GM19438 (cell line): Measurements from ENCODE around the gene NPAS3.

Experiments used
- ATAC-seq: cut with Tn5 transposase; IDR thresholded peaks from one replicate; pipeline ENCODE4 v1.9.1; 2021; ENCODE audit warnings: low read depth; ENCODE audit not compliant: unreplicated experiment

The NPAS3 gene

DNA sequence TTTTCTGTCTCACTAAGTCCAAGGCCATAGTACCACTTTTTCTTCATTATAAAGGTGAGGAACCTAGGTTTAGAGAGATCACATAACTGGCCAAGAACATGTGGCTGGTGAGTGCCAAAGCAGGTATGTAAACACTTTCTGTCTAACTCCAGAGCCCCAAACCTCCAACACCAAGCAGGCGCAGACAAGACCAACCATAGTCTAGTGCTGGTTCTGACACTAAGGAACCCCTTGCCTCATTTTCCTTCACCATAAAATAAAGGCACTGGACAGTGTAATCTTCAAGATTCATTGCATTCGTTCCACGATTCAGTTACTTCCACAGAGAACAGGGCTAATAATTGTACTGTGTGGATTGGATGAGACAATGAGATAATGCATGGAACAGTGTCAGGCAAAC is 71.0 kb downstream of the NPAS3 start:
- no peak for ATAC-seq

DNA sequence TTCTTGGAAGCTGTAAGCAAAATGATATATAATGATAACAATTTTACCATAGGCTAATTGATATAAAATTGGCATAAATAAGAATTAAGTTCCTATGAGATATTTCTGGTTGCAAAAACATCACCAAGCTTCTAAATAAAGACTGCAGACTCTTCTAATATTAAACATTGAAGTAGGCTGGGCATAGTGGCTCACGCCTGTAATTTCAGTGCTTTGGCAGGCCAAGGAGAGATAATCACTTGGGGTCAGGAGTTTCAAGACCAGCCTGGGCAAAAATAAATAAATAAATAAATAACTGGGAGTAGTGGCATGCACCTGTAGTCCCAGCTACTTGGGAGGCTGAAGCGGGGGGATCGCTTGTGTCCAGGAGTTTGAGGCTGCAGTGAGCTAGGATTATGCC is 71.8 kb downstream of the NPAS3 start:
- no peak for ATAC-seq

DNA sequence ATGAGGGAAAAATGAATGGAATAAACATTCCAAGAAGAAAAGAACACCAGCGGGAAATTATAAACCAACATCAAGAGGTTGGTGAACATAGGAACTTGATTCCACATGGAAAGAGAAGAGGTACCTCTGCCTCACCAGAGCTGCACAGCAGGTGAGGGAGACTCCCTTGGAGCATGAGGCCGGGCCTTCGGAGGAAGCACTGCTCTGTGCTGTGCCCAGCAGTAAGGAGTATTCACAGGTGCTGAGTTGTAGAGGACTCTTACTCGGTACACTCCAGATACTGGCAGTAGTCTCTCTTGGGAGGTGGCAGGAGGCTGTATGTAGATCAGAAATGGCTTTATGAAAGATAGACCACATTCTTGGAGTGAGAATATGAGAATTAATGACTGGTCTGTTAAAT is 76.0 kb downstream of the NPAS3 start:
- no peak for ATAC-seq

DNA sequence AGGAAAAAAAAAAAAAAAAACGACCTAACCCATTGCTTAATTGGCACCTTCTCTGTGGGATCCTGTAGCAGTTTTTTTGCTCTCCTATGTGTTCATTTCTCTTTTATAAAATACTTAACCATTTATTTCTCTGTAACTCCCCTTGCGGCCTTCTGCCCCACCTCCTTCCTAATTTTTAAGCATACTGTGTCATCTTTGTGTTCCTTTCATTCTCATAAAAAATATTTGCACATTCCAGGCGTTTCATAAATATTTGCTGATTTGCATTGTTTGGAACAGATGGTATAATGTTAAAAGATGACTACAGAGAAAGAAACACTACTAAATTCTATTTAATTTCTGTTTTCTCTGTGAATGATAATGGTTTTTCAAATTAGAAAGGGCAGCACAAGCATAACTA is 77.9 kb downstream of the NPAS3 start:
- ATAC-seq: no peak

DNA sequence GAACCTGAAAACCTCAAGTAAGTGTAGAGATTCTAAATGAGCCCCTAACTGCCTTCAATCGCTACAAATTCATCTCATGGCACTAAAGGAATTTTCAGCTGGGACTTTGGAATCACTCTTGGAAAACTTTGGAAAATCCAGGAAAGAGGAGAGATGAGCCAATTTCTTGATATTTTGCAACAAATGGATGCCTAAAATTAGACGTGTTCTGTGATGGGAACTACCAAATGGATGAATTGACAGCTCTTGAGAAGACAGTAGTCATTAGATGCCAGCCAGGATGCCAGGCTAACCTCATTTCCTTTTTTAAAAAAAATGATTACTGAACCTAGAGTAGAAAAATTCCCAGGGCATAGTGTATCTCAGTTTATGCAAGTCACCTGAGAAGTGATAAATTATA is 78.3 kb downstream of the NPAS3 start:
- no peak for ATAC-seq

DNA sequence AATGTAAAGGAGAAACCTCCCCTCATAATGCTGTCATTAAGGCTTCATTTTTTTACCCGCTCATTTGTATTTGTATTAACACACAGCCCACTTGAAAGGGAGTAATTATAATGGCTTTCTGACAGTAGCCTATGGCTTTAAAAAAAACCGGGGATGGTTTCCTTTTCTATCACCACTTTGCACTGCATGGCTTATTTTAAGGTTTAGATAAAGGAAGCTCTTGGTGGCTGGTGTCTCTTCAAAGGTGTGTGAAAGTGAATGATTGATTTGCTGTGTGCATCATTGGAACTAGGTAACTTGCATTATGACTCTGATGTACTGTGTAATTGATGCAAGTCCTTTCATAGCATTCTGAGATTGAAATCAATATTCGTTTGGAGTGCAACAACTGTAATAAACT is 80.7 kb downstream of the NPAS3 start:
- ATAC-seq: no peak

DNA sequence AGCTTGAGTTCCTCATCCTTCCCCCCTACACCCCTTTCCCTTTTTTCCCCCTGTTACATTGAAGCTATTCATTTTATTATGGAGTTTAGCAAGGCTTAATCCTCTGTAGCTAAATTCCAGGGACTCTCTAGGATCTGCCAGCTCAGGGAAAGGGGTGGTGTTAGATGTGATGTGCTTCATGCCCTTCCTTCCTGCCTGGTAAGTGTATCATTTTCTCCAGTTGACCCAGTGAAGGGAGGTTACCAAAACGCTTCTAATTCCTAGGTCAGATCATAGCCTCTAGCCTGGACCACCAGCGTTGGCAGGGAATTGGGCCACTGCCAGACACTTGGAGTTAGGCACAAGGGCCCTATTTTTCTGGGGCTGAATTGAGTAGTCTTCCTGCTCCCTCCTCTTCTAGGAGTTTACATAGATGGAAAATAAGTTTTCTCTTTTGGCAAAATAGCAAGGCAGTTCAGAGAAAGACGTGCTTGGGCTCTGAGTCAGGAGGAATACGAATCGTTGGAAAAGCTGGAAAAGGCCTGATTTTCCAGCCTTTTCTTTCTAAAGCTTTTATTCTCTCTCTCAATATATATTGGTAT is 88.3 kb downstream of the NPAS3 start:
- ATAC-seq: no peak

DNA sequence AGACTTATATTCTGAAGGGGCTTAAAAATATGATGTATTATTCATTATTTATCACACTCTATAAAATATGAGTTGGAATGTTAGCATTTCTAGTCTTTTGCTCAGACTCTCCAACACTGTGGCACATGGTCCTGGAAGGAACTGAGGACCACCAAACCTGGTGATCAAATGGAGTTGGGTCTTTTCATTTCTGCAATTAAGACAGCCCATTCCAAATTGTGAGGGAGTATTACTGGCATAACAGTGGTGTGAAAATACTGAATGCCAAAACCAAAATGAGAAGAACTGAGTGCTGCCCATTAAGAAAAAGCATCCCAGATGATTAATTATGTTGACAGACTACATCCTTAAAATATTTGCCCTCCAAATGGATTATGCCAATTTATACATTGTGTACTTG is 90.8 kb downstream of the NPAS3 start:
- no peak for ATAC-seq

DNA sequence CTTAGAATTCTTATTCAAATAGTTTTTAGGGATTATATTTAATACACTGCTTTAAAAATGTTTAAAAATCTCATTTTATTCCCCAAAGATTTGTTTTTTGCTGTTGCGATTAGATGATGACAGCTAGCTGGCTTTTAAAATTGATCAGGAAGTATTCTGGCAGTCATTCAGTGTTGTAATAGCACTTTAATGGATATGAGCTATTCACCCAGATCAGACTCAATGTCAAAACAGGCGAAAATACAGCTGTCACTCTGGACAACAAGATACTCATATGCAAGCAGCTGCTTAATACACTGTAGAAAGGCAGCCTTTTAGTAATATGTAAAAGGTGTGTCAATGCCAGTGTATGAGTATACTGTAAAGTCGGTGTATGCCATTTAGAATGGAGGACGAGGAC is 91.7 kb downstream of the NPAS3 start:
- no peak for ATAC-seq

DNA sequence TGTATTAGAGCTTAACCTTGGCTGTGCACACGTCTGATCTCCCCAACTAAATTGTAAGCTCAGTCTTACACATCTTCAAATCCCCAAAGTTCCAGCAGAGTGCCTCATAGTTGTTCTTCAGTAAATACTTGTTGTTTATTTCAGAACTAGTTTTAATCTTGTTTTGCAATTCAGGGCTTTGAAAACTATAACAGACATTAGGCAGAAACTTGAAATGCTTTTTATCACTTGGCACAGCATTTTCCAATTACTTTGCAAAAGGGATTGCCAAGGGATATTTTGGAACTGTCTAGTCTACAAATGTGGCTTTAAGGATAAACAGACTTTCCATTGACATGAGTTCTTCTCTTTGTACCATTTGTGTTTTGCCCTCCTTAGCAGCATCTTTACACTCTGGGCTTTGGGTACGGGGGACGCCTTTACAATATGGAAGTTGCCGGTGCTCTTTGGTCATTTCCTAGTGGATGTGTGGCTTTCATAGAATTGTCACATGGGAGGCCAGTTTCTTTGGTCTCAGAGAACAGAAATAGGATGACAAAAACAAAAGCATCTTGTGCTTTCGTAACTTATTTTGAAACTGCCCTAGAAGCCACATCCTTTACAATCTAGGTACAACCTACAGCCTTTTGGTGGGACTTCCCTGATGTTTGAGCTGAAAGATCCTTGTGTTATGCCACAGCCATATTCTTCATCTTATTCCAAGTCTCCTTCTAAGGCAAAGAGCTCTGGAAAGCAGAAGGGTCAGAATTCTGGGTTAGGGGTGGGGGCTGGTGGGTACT is 96.9 kb downstream of the NPAS3 start:
- ATAC-seq: no peak

DNA sequence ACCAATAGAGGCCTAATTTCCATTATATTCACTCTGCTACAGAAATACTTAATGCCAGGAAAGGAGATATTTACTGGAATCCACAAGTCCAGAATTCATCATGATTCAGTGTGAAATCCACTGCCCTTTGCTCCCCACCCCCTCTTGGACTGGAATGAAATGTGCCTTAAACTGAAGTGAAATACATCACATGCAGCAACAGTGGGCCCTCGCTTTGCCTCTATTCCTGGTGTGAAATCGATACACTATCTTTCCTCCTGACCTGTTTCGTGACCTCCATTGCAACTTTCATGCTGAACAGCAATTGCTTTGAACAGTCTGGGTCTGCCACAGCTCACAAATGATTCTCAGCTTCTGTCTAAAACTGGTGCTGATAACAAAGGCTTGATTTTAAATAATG is 100.6 kb downstream of the NPAS3 start:
- no peak for ATAC-seq

DNA sequence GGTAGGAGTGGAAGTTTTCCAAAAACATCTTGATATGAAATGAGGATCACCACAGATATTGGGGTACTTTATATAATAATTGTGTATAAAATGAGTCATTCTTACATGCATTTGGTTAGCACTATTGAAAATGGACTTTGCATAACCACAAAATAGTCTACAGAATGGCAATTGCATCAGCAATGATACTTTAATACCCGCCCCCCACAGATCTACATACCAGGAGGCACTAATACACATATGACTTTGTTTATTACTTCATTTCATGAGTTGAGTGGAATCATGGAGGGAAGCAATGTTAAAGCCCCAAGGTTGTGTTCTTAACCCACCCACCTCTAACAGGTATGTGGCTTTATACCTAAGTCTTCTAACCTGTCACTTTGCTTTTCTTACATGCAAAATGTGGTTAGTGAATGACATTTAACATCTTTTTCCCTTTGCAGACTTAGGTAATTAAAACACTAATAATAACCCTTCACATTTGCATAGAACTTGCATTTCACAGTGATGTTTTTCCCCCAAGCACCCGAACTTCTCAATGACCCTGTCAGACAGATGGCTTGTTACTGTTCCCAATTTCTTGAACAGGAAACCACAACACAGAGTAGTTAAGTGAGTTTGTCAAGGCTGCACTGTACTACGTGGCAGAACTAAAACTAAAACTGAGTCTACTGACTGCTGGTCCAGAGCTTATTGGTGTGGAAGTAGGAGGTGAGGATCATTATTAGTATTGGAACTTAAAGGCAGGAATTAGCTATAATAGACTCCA is 101.9 kb downstream of the NPAS3 start:
- no peak for ATAC-seq

DNA sequence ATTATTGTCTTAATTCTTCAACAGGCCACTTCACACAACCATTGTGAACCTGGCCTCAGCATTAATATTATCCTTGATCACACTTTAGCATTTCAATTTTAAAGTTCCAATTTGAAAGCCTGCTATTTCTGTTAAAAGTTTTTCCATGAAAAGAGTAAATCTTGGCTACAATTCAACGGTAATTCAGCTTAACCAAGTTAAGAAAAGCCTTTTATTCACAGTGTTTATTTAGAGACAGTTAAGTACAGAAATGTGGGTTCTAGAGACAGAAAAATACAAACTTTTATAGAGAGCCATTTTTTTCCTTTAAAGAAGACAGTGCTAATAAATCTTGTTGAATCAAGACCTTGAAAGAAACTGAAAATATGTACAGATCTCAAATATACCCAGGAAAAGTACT is 103.9 kb downstream of the NPAS3 start:
- no peak for ATAC-seq

DNA sequence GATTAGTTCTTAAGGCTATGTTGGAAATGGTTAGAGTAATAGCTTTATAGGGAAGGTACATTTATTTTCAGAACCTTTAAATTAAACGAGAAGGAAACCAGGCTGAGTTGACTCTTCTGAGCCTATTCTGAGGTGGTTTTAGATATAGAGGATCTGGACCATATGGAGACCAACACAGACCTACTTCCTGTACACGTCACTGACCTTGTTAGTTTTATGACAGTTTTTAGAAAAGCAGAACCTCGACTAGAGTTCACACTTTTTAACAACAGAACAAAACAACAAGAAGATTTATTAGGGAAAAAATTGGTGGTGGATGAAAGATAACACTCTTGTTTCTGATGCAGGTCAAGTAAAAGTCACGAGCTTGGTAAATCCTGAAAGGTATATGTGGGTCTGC is 107.1 kb downstream of the NPAS3 start:
- no peak for ATAC-seq

DNA sequence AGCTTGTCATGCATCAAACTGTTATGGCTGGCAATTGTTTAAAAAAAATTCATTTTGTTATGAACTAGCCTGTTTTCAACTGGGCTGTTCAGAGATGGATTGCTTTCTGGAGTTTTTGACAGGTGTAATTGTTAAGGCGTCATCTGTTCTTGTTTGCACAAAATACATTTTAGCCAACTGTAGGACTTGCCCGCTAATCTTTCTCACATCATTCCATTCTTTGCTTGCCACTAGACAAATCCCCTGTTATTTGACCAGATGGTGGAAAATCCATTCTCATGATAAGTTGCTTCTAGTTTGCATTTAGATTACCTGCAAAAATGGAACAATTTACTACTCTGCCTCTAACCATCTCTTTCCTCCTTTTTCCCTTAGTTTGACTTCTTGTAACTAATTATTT is 114.3 kb downstream of the NPAS3 start:
- ATAC-seq: no peak

DNA sequence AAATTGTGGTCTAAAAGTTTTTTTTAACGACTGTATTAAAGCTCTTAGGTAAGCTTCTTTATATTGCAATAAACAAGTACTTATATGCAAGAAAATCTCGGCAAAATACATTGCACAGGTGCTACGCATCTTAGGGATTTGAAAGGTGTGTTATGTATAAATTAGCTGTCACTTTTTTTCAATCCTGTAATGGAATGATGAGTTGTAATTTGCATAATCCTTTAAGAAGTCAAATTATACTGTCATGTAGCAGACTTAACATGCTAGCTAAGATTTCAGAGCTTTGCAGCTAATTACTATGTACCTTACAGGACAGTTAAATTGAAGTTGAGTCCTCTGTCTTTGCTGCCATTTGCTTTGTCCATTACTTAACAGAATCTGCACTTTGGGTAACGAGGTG is 117.5 kb downstream of the NPAS3 start:
- ATAC-seq: no peak

DNA sequence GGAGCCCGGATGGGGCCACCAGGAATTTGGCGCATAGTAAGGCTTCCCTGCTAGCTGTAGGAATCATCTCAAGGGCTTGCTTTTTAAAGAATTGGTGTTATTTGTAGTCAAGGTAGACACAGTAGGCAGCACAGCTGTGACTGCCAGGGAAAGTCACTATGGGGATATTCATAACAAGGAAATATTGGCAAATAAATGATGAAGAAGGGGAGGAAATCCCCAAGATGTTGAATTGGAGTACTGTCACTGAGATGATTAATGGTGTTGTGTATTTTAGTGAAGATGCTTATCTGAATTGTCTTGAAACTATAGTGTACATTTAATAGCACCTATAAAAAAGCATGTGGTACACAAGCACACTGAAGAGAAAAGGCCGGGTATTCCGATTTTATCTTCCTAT is 118.9 kb downstream of the NPAS3 start:
- no peak for ATAC-seq

DNA sequence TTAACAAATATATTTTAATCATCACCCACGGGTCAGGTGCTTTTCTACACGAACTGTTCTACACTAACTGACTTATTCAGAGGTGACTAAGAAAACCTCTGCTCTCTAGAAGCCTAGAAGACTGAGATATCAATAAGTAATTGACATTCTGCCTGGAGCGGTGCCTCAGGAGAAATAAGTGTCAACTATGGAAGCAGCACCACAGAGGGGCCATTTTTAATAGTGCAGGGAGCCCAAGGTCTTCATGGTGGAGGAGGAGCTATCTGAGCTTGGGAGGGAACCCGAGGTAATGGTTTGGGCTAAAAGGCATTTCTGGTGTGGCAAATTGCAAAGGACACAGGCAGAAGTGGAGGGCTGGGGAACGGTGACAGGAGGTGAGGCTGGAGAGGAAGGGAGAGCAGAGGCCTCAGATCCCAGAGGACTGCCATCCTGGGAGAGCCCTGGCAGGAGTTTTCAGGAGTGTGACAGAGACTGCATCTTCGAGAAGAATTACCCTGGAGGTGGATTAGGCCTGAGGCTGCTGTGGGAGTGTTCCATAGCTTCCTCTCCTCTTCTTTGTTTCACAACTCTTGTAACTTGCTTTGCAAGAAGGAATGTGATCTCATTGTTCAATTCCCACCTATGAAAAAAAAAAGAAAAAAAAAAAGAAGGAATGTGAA is 123.1 kb downstream of the NPAS3 start:
- ATAC-seq: no peak

DNA sequence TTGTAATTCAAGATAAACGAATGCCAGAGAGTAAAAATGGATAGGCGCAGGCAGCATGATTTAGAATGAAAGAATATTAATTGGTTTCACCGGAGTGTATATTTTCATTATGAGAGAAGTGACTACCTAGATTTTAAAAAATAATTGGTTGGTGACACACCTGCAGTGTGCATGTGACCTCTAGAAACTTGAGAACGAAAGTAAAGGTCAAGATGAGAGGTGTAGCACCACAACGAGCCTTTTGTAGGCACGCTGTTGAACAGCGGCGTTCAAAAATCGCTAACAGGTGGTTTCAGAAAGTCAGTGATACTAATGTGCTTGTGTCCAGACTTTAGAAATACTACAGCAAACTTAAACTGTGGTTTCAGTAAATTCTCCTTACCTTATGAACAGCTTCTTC is 123.8 kb downstream of the NPAS3 start:
- no peak for ATAC-seq

DNA sequence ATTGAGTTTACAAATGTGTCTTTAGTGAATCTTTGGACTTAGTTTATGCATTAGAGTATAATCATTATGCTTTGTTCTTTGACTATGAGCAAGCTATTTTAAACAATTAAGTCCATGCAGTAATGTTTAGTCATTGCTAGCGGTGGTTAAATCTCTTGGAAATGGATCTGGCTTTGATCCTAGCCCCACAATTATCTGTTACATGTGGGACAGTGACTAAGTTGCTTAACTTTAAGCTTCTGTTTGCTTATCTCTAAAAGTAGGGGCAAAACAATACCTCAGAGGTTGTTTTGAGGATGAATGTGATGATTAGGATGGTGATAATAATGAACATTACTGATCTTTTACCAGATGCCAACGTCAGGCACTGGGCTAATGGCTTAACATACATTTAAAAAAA is 124.2 kb downstream of the NPAS3 start:
- ATAC-seq: no peak

DNA sequence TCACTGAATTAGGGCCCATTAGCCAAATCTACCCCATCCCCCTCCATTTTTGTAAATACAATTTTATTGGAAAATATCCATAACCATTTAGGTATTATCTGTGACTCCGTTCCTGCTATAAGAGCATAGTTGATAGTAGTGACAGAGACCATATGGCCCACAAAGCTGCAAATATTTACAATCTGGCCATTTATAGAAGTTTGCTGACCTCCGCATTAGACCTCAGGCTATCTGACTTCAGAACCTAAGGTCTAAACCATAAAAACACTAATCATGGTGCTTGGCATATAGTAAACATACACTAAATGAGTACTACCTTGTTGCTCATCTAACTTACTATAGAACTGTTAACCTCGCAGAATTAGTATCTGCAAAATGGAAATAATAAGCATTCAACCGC is 124.8 kb downstream of the NPAS3 start:
- no peak for ATAC-seq
